Central memory CD8-positive, alpha-beta T cell (primary cell): ENCODE measurements around the gene HOXC10.

ENCODE experiments used
- ATAC-seq: fragments of 150-1000 bp; cut with Tn5 transposase; replicated peaks from 2 replicates; pipeline ENCODE4 v1.10.0; 2022; ENCODE audit warnings: mild to moderate bottlenecking, moderate FRiP score, moderate number of reproducible peaks; ENCODE audit not compliant: poor library complexity, severe bottlenecking; ENCODE audit errors: extremely low read depth
- DNase-seq, 2 donors: peaks; one replicate each; pipeline ENCODE4 v3.0.0; 2021; ENCODE audit warnings: low spot score in 2 of 2
- H3K27ac Mint-ChIP-seq: one replicate; pipeline ENCODE4 v1.8.0; 2022; ENCODE audit warnings: low read depth, mild to moderate bottlenecking, moderate library complexity, mixed read lengths
- H3K27me3 Mint-ChIP-seq: one replicate; pipeline ENCODE4 v1.8.0; 2022; ENCODE audit warnings: mixed read lengths
- H3K36me3 Mint-ChIP-seq: one replicate; pipeline ENCODE4 v1.8.0; 2022; ENCODE audit warnings: mild to moderate bottlenecking, moderate library complexity, mixed read lengths; ENCODE audit not compliant: insufficient read depth
- H3K4me1 Mint-ChIP-seq: one replicate; pipeline ENCODE4 v1.8.0; 2022; ENCODE audit warnings: mixed read lengths
- H3K4me3 Mint-ChIP-seq: one replicate; pipeline ENCODE4 v1.8.0; 2022; ENCODE audit warnings: mild to moderate bottlenecking, moderate library complexity, mixed read lengths
- H3K9me3 Mint-ChIP-seq: one replicate; pipeline ENCODE4 v1.8.0; 2022; ENCODE audit warnings: mixed read lengths

Gene HOXC10

GRCh38 chr12:54011665-54012532, 27.0 kb downstream of the HOXC10 start:
- Mint-ChIP-seq H3K27me3 (peaks cover 88% of the 10 kb centered on the region), H3K36me3 (peaks cover 19% of the 10 kb centered on the region), H3K27ac (no peak overlapping the region), H3K4me1 (peaks cover 36% of the 10 kb centered on the region), H3K4me3 (no peak overlapping the region), H3K9me3 (no peaks in the 10 kb centered on the region)
- no peak for DNase-seq
- ATAC-seq: no peak

- no peak for DNase-seq
- peaks cover 78% of the 10 kb centered on the region for H3K27me3 Mint-ChIP-seq
- ATAC-seq: no peak
- H3K4me1 Mint-ChIP-seq: peaks cover 45% of the 10 kb centered on the region
- H3K27ac Mint-ChIP-seq: no peak overlapping the region
- H3K9me3 Mint-ChIP-seq: no peaks in the 10 kb centered on the region
- H3K4me3 Mint-ChIP-seq: no peak overlapping the region
- peaks cover 22% of the 10 kb centered on the region for H3K36me3 Mint-ChIP-seq
Measured at GRCh38 chr12:54012631-54013409, 27.9 kb downstream of the HOXC10 start.

GRCh38 chr12:54014377-54015017, 29.6 kb downstream of the HOXC10 start:
- Mint-ChIP-seq H3K4me3 (peak overlapping the region; percentile 20), H3K9me3 (no peaks in the 10 kb centered on the region), H3K36me3 (peaks cover 15% of the 10 kb centered on the region), H3K27ac (peak overlapping the region; percentile 93), H3K27me3 (peaks cover 62% of the 10 kb centered on the region), H3K4me1 (peaks cover 42% of the 10 kb centered on the region)
- no peak for DNase-seq
- no peak for ATAC-seq

GRCh38 chr12:54015018-54015931, 30.3 kb downstream of the HOXC10 start:
- no peaks in the 10 kb centered on the region for H3K9me3 Mint-ChIP-seq
- DNase-seq (no peak), ATAC-seq (no peak)
- H3K27me3 Mint-ChIP-seq: peaks cover 54% of the 10 kb centered on the region
- H3K4me3 Mint-ChIP-seq: peak overlapping the region; percentile 20
- peaks cover 15% of the 10 kb centered on the region for H3K36me3 Mint-ChIP-seq
- peaks cover 43% of the 10 kb centered on the region for H3K4me1 Mint-ChIP-seq
- H3K27ac Mint-ChIP-seq: no peak overlapping the region

- DNase-seq (no peak), ATAC-seq (no peak)
- no peak overlapping the region for H3K27ac Mint-ChIP-seq
- H3K9me3 Mint-ChIP-seq: no peaks in the 10 kb centered on the region
- H3K4me3 Mint-ChIP-seq: no peak overlapping the region
- H3K27me3 Mint-ChIP-seq: peaks cover 49% of the 10 kb centered on the region
- peaks cover 15% of the 10 kb centered on the region for H3K36me3 Mint-ChIP-seq
- H3K4me1 Mint-ChIP-seq: peaks cover 40% of the 10 kb centered on the region
Measured at GRCh38 chr12:54016051-54016450, 31.1 kb downstream of the HOXC10 start.

- H3K36me3 Mint-ChIP-seq: peaks cover 15% of the 10 kb centered on the region
- no peak for DNase-seq
- H3K27ac Mint-ChIP-seq: no peak overlapping the region
- H3K4me1 Mint-ChIP-seq: peaks cover 35% of the 10 kb centered on the region
- H3K4me3 Mint-ChIP-seq: peak overlapping the region; percentile 81
- no peak for ATAC-seq
- H3K27me3 Mint-ChIP-seq: peaks cover 49% of the 10 kb centered on the region
- no peaks in the 10 kb centered on the region for H3K9me3 Mint-ChIP-seq
Measured at GRCh38 chr12:54016478-54016964, 31.6 kb downstream of the HOXC10 start.

GRCh38 chr12:54017027-54017788, 32.3 kb downstream of the HOXC10 start:
- no peak for DNase-seq
- peaks cover 15% of the 10 kb centered on the region for H3K36me3 Mint-ChIP-seq
- peak overlapping the region; percentile 83 for H3K27ac Mint-ChIP-seq
- H3K4me3 Mint-ChIP-seq: peak overlapping the region; percentile 81
- peaks cover 49% of the 10 kb centered on the region for H3K27me3 Mint-ChIP-seq
- ATAC-seq: peak; percentile 40
- peaks cover 31% of the 10 kb centered on the region for H3K4me1 Mint-ChIP-seq
- H3K9me3 Mint-ChIP-seq: no peaks in the 10 kb centered on the region

GRCh38 chr12:54017878-54018467, 33.0 kb downstream of the HOXC10 start:
- H3K27me3 Mint-ChIP-seq: peaks cover 49% of the 10 kb centered on the region
- peak overlapping the region; percentile 81 for H3K4me3 Mint-ChIP-seq
- peaks cover 15% of the 10 kb centered on the region for H3K36me3 Mint-ChIP-seq
- peaks cover 31% of the 10 kb centered on the region for H3K4me1 Mint-ChIP-seq
- ATAC-seq (peak; percentile 92), DNase-seq (peak; percentile 59 to 84)
- peak overlapping the region; percentile 83 for H3K27ac Mint-ChIP-seq
- H3K9me3 Mint-ChIP-seq: no peaks in the 10 kb centered on the region

GRCh38 chr12:54018468-54018984, 33.6 kb downstream of the HOXC10 start:
- peak overlapping the region; percentile 81 for H3K4me3 Mint-ChIP-seq
- H3K4me1 Mint-ChIP-seq: peaks cover 31% of the 10 kb centered on the region
- H3K9me3 Mint-ChIP-seq: no peaks in the 10 kb centered on the region
- DNase-seq (no peak), ATAC-seq (no peak)
- H3K36me3 Mint-ChIP-seq: peaks cover 15% of the 10 kb centered on the region
- peak overlapping the region; percentile 83 for H3K27ac Mint-ChIP-seq
- H3K27me3 Mint-ChIP-seq: peaks cover 49% of the 10 kb centered on the region

GRCh38 chr12:54019091-54019811, 34.3 kb downstream of the HOXC10 start:
- Mint-ChIP-seq H3K4me1 (peaks cover 31% of the 10 kb centered on the region), H3K9me3 (no peaks in the 10 kb centered on the region), H3K4me3 (no peak overlapping the region), H3K36me3 (peaks cover 12% of the 10 kb centered on the region), H3K27ac (peak overlapping the region; percentile 3), H3K27me3 (peaks cover 49% of the 10 kb centered on the region)
- ATAC-seq (no peak), DNase-seq (no peak)
